B cell (primary cell): Measurements from ENCODE around the gene LANCL1. TPM values are rescaled to one million over a fixed set of nuclear protein-coding genes. Genes with fewer than 3 reads are reported as not detected.
"Not testable (repeated sequence)": the region's sequence is repeated elsewhere in the genome, so short reads cannot be mapped to it uniquely, and the experiment has no call there.

Source experiments
- ATAC-seq: fragments of 200-7000 bp; cut with Tn5 transposase; one replicate; pipeline ENCODE4 v1.10.0; 2021; ENCODE audit warnings: low read depth, mild to moderate bottlenecking, moderate number of reproducible peaks, moderate library complexity
- CTCF ChIA-PET: fragments of 350-600 bp; sonication (Branson Sonifier 250); formaldehyde crosslinking; loops from one replicate; lab custom pipeline; 2021; ENCODE audit warnings: antibody characterized with exemption, inconsistent platforms; lab: Charles Lee
- POLR2A ChIA-PET: fragments of 350-600 bp; sonication (Branson Sonifier 250); formaldehyde crosslinking; loops from one replicate; lab custom pipeline; 2021; ENCODE audit warnings: antibody characterized with exemption; lab: Charles Lee
- DNase-seq: peaks from one replicate; pipeline ENCODE4 v3.0.0; 2013
- H2AFZ ChIP-seq: 2 replicates; pipeline ENCODE4 v1.6.1; 2012; ENCODE audit warnings: mild to moderate bottlenecking, low read depth, low read length; ENCODE audit not compliant: insufficient read depth, poor library complexity, severe bottlenecking
- H3K27ac ChIP-seq, 2 donors: 1 replicate in 1 of 2; 2 replicates in 1 of 2; pipeline ENCODE4 v1.5.1; 2012 to 2013; ENCODE audit warnings: low read length in 2 of 2, mild to moderate bottlenecking in 2 of 2, moderate library complexity in 1 of 2
- H3K27me3 ChIP-seq, 4 experiments: fragments of 200-600 bp in 1 of 4; sonication (generic) in 1 of 4; replicated peaks in 1 of 4; 1 replicate in 2 of 4; 2 replicates in 2 of 4; pipeline versions ENCODE4 v1.6.1 to v1.7.0; 2013 to 2016; ENCODE audit warnings: low read length in 3 of 4, mild to moderate bottlenecking in 2 of 4, mixed read lengths in 1 of 4, moderate library complexity in 1 of 4; ENCODE audit not compliant: insufficient read depth in 4 of 4, control insufficient read depth in 3 of 4; ENCODE audit errors: control extremely low read depth in 1 of 4
- H3K36me3 ChIP-seq, 2 experiments: replicated peaks in 1 of 2; 1 replicate in 1 of 2; 2 replicates in 1 of 2; pipeline versions ENCODE4 v1.6.1 to v1.7.1; 2013; ENCODE audit warnings: low read length in 1 of 2; ENCODE audit not compliant: insufficient read depth in 2 of 2, control insufficient read depth in 1 of 2; ENCODE audit errors: control extremely low read depth in 1 of 2, extremely low read depth in 1 of 2
- H3K4me1 ChIP-seq, 2 donors: fragments of 200-600 bp in 1 of 2; sonication (generic) in 1 of 2; 1 replicate in 1 of 2; 2 replicates in 1 of 2; pipeline versions ENCODE4 v1.5.1 to v1.6.1; 2013 to 2017; ENCODE audit warnings: low read length in 2 of 2; ENCODE audit not compliant: control insufficient read depth in 2 of 2, insufficient read depth in 2 of 2
- H3K4me2 ChIP-seq: replicated peaks from 2 replicates; pipeline ENCODE3; 2012; ENCODE audit warnings: mild to moderate bottlenecking, low read depth, low read length; ENCODE audit not compliant: poor library complexity, severe bottlenecking
- H3K4me3 ChIP-seq, 5 experiments: fragments of 200-600 bp in 1 of 5; sonication (generic) in 1 of 5; 1 replicate in 3 of 5; 2 replicates in 2 of 5; pipeline versions ENCODE4 v1.5.1 to v1.7.0; 2011 to 2016; ENCODE audit warnings: low read length in 4 of 5, mild to moderate bottlenecking in 4 of 5, low read depth in 2 of 5, control low read depth in 1 of 5, moderate library complexity in 1 of 5; ENCODE audit not compliant: insufficient read depth in 1 of 5; ENCODE audit errors: control extremely low read depth in 1 of 5, extremely low read depth in 1 of 5
- H3K79me2 ChIP-seq: fragments of 200-600 bp; sonication (generic); one replicate; pipeline ENCODE4 v1.6.0; 2016; ENCODE audit warnings: low read length; ENCODE audit not compliant: control insufficient read depth, insufficient read depth
- H3K9ac ChIP-seq: fragments of 200-600 bp; sonication (generic); 2 replicates; pipeline ENCODE4 v1.6.1; 2017; ENCODE audit warnings: mild to moderate bottlenecking, low read length, moderate library complexity
- H3K9me3 ChIP-seq, 3 donors: one replicate each; pipeline versions ENCODE4 v1.6.1 to v1.7.1; 2013; ENCODE audit warnings: low read length in 2 of 3; ENCODE audit not compliant: control insufficient read depth in 2 of 3, insufficient read depth in 1 of 3; ENCODE audit errors: control extremely low read depth in 1 of 3
- H4K20me1 ChIP-seq: 2 replicates; pipeline ENCODE4 v1.6.0; 2012; ENCODE audit warnings: mild to moderate bottlenecking, low read length; ENCODE audit not compliant: insufficient read depth, control insufficient read depth, poor library complexity, severe bottlenecking
- H3K27ac Mint-ChIP-seq: one replicate; pipeline ENCODE4 v1.8.0; 2021; ENCODE audit warnings: mixed read lengths
- H3K27me3 Mint-ChIP-seq: one replicate; pipeline ENCODE4 v1.8.0; 2021; ENCODE audit warnings: mixed read lengths
- H3K4me1 Mint-ChIP-seq: one replicate; pipeline ENCODE4 v1.8.0; 2021; ENCODE audit warnings: mixed read lengths
- H3K4me3 Mint-ChIP-seq: one replicate; pipeline ENCODE4 v1.8.0; 2021; ENCODE audit warnings: mixed read lengths
- H3K9me3 Mint-ChIP-seq: one replicate; pipeline ENCODE4 v1.8.0; 2022; ENCODE audit warnings: mixed read lengths; ENCODE audit not compliant: insufficient read depth
- CTCF ChIP-seq: fragments of 200-600 bp; IDR thresholded peaks from one replicate; pipeline ENCODE4 v1.8.0; 2022; ENCODE audit warnings: antibody characterized with exemption, mild to moderate bottlenecking
- EZH2 ChIP-seq: IDR thresholded peaks from 2 replicates; pipeline ENCODE4 v1.6.1; 2012; ENCODE audit warnings: borderline replicate concordance, low read depth, mild to moderate bottlenecking, moderate library complexity, low read length; ENCODE audit not compliant: insufficient read depth, poor library complexity, severe bottlenecking
- WGBS: methylation state at CpG from one replicate; pipeline ENCODE4 v1.1.5; 2013; ENCODE audit warnings: missing lambda C conversion rate; ENCODE audit not compliant: insufficient coverage; 5-methylcytosine and 5-hydroxymethylcytosine counted together
- intact Hi-C: fragments of 100-400 bp; cut with micrococcal nuclease; formaldehyde crosslinking; loops from one replicate; pipeline ENCODE4 v1.10.0; 2022
- polyA plus RNA-seq: library from polyadenylated mRNA; depleted of rRNA; stranded (reverse); fragments of >200 nt; gene quantifications from 2 replicates; pipeline ENCODE4 v1.2.3, GENCODE V29; 2012
- total RNA-seq, 2 donors: library from RNA; stranded (reverse); fragments of 120-200 nt in 1 of 2; gene quantifications; 1 replicate in 1 of 2; 2 replicates in 1 of 2; pipeline versions ENCODE4 v1.2.3 to v1.2.4, GENCODE V29; 2013 to 2022

LANCL1 gene
- total and polyA plus RNA-seq, 2 donors (not counting 1 experiment from before 2014, with no cell fraction given), result 14.8 to 30.0 TPM

- H3K27me3 ChIP-seq, result no peaks in the 10 kb centered on the region
- Mint-ChIP-seq H3K4me1 (peaks cover 23% of the 10 kb centered on the region), H3K9me3 (peaks cover 5% of the 10 kb centered on the region), H3K4me3 (no peak overlapping the region), H3K27me3 (no peaks in the 10 kb centered on the region), H3K27ac (no peak overlapping the region)
- ChIA-PET CTCF (no interaction called here), POLR2A (no interaction called here)
- 95% methylated on average over 5 of the region's 8 CpGs for WGBS
- no peak overlapping the region for H3K27ac ChIP-seq
- ATAC-seq (no peak), DNase-seq (no peak)
- no peaks in the 10 kb centered on the region for H4K20me1 ChIP-seq
- peaks cover 3% of the 10 kb centered on the region for H3K79me2 ChIP-seq
- no peak for TF ChIP-seq EZH2
- TF ChIP-seq CTCF, result no peak
- H3K4me3 ChIP-seq, result no peak overlapping the region
- peaks cover 0 to 33% of the 10 kb centered on the region in 2 experiments for H3K36me3 ChIP-seq
- intact Hi-C loops, result no loop called here
- peaks cover 10 to 14% of the 10 kb centered on the region in 2 donors for H3K4me1 ChIP-seq
- no peak overlapping the region for H3K4me2 ChIP-seq
- H3K9ac ChIP-seq, result no peak overlapping the region
- H2AFZ ChIP-seq, result no peak overlapping the region
- H3K9me3 ChIP-seq, result no peaks in the 10 kb centered on the region
These were observed 22.2 kb downstream of the LANCL1 start for GRCh38 chr2:210454336-210454735.

GRCh38 chr2:210452194-210452593 lies 24.4 kb downstream of the LANCL1 start:
- peaks cover 0 to 30% of the 10 kb centered on the region in 2 experiments for H3K36me3 ChIP-seq
- ATAC-seq (no peak), DNase-seq (no peak)
- H3K27ac ChIP-seq, result no peak overlapping the region
- Mint-ChIP-seq H3K27ac (no peak overlapping the region), H3K27me3 (no peaks in the 10 kb centered on the region), H3K4me1 (peaks cover 9% of the 10 kb centered on the region), H3K9me3 (peaks cover 12% of the 10 kb centered on the region), H3K4me3 (no peak overlapping the region)
- WGBS, result no CpG with 5 or more reads among the region's 2 CpGs
- H3K4me3 ChIP-seq, result no peak overlapping the region
- H3K4me1 ChIP-seq, result no peaks in the 10 kb centered on the region
- no peak overlapping the region for H3K4me2 ChIP-seq
- POLR2A ChIA-PET, result no interaction called here
- no peak overlapping the region for H3K9ac ChIP-seq
- H3K9me3 ChIP-seq, result peaks cover 0 to 1% (median 0%) of the 10 kb centered on the region in 3 donors
- no peaks in the 10 kb centered on the region for H4K20me1 ChIP-seq
- H3K79me2 ChIP-seq, result peaks cover 6% of the 10 kb centered on the region
- H2AFZ ChIP-seq, result no peak overlapping the region
- CTCF ChIA-PET, result no interaction called here
- intact Hi-C loops, result no loop called here
- H3K27me3 ChIP-seq, result no peaks in the 10 kb centered on the region
- TF ChIP-seq EZH2 (no peak), CTCF (no peak)

- peaks cover 12% of the 10 kb centered on the region for H3K9me3 Mint-ChIP-seq
- H3K27ac Mint-ChIP-seq, H4K20me1 ChIP-seq, H3K9ac ChIP-seq, H3K27ac ChIP-seq, POLR2A ChIA-PET, ATAC-seq, intact Hi-C loops, H3K27me3 ChIP-seq, H3K27me3 Mint-ChIP-seq, H3K4me2 ChIP-seq, H3K4me3 Mint-ChIP-seq, H3K4me3 ChIP-seq, H3K4me1 Mint-ChIP-seq, H2AFZ ChIP-seq, CTCF ChIA-PET, DNase-seq, H3K4me1 ChIP-seq, H3K9me3 ChIP-seq, H3K79me2 ChIP-seq: not testable (repeated sequence)
- no CpG with 5 or more reads among the region's 3 CpGs for WGBS
- H3K36me3 ChIP-seq, result peaks cover 0 to 28% of the 10 kb centered on the region in 2 experiments
These were observed 25.6 kb downstream of the LANCL1 start for GRCh38 chr2:210450942-210451341.
